Nephron progenitor cell (in vitro differentiated cells): ENCODE measurements around the gene NLRP3.
"Not testable (repeated sequence)": the region's sequence is repeated elsewhere in the genome, so short reads cannot be mapped to it uniquely, and the experiment has no call there.

Source experiments
- DNase-seq: peaks from one replicate; pipeline ENCODE4 v3.0.0; 2021
- H3K27ac Mint-ChIP-seq: 2 replicates; pipeline ENCODE4 v1.8.0; 2021; ENCODE audit warnings: mild to moderate bottlenecking, moderate library complexity, mixed read lengths
- H3K27me3 Mint-ChIP-seq: 2 replicates; pipeline ENCODE4 v1.8.0; 2021; ENCODE audit warnings: mild to moderate bottlenecking, low read depth, mixed read lengths; ENCODE audit not compliant: poor library complexity
- H3K36me3 Mint-ChIP-seq: 2 replicates; pipeline ENCODE4 v1.8.0; 2021; ENCODE audit warnings: low read depth, mixed read lengths
- H3K4me1 Mint-ChIP-seq: 2 replicates; pipeline ENCODE4 v1.8.0; 2021; ENCODE audit warnings: mixed read lengths
- H3K4me3 Mint-ChIP-seq: 2 replicates; pipeline ENCODE4 v1.8.0; 2021; ENCODE audit warnings: mild to moderate bottlenecking, moderate library complexity, mixed read lengths
- H3K9me3 Mint-ChIP-seq: 2 replicates; pipeline ENCODE4 v1.8.0; 2021; ENCODE audit warnings: mild to moderate bottlenecking, moderate library complexity, mixed read lengths
- CTCF ChIP-seq: fragments of 200-600 bp; sonication (generic); IDR thresholded peaks from 2 replicates; pipeline ENCODE4 v1.5.0; 2021; ENCODE audit warnings: antibody characterized with exemption

Gene NLRP3

GRCh38 chr1:247387096-247387495 lies 28.9 kb upstream of the NLRP3 start:
- H3K36me3 Mint-ChIP-seq: no peaks in the 10 kb centered on the region
- peaks cover 17% of the 10 kb centered on the region for H3K27me3 Mint-ChIP-seq

DNA sequence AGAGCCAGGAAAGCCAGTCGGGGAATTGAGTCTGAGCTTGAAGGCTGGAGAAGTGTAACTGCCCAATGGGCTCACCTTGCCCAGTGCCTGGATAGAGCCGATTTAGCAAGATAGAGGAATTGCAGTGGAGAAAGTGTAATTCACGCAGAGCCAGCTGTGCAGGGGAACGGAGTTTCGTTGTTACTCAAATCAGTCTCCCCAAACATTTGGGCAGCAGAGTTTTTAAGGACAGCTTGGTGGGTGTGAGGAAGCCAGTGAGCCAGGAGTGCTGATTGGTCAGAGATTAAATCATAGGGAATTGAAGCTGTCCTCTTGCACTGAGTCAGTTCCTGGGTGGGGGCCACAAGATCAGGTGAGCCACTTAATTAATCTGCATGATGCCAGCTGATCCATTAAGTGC lies 28.4 kb upstream of the NLRP3 start:
- Mint-ChIP-seq H3K9me3 (peaks cover 21% of the 10 kb centered on the region), H3K27ac (no peak overlapping the region), H3K4me3 (no peak overlapping the region), H3K4me1 (peaks cover 15% of the 10 kb centered on the region), H3K36me3 (no peaks in the 10 kb centered on the region), H3K27me3 (peaks cover 17% of the 10 kb centered on the region)
- DNase-seq: no peak
- TF ChIP-seq CTCF: no peak

More at GRCh38 chr1:247387096-247387495, 28.9 kb upstream of the NLRP3 start:
- Mint-ChIP-seq H3K4me1 (peaks cover 15% of the 10 kb centered on the region), H3K4me3 (no peak overlapping the region), H3K27ac (no peak overlapping the region), H3K9me3 (peaks cover 21% of the 10 kb centered on the region)
- no peak for DNase-seq
- no peak for TF ChIP-seq CTCF

DNA sequence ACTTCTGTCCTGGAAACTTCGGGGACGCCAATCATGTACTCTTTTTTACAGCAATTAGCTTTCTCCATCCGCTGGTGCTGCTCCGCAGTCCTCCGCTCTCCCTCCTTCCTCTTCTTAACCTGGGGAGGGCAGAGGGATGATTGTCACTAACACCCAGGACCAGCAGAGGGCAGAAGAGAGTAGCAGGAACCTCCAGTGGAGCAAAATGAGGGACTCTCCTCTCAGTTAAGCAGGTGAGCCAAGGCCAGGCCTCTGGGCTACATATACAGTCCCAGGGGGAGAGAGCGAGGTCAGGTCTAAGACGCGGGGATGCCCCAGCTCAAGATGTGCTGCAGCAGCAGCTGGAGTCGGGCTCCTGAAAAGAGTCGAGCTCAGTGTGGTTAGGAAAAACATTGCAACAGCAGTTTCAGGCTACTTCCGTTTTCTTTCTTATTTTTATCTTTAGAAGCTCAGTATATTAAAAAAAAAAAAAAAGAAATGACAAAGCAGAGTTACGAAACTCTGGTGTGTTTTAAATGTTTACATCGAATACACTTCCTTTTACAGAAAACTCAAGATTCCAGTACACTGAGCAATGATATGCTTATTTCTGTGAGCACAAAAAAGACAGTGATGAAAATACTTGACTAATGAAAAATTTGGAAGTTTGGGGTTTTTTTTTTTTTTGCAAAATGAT lies 25.7 kb upstream of the NLRP3 start:
- peaks cover 9% of the 10 kb centered on the region for H3K27me3 Mint-ChIP-seq
- peaks cover 15% of the 10 kb centered on the region for H3K4me1 Mint-ChIP-seq
- no peaks in the 10 kb centered on the region for H3K36me3 Mint-ChIP-seq
- TF ChIP-seq CTCF: peak; percentile 93
- no peak overlapping the region for H3K27ac Mint-ChIP-seq
- H3K9me3 Mint-ChIP-seq: peaks cover under 1% of the 10 kb centered on the region
- peak; percentile 80 for DNase-seq
- no peak overlapping the region for H3K4me3 Mint-ChIP-seq

DNA sequence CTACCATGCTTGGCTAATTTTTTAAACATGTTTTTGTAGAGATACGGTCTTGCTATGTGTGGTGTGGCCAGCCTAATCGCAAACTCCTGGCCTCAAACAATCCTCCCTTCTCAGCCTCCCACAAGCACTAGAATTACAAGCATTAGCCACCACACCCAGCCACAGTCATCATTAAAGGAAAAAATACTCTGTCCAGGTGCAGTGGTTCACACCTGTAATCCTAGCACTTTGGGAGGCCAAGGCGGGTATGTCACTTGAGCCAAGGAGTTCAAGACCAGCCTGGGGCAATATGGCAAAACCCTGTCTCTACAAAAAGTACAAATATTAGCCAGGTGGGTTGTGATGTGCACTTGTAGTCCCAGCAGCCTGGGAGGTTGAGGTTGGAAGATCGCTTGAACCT lies 25.0 kb upstream of the NLRP3 start:
- Mint-ChIP-seq H3K27ac (no peak overlapping the region), H3K4me1 (peaks cover 15% of the 10 kb centered on the region), H3K9me3 (no peaks in the 10 kb centered on the region), H3K27me3 (peaks cover 9% of the 10 kb centered on the region), H3K4me3 (no peak overlapping the region), H3K36me3 (no peaks in the 10 kb centered on the region)
- TF ChIP-seq CTCF: no peak
- DNase-seq: no peak

DNA sequence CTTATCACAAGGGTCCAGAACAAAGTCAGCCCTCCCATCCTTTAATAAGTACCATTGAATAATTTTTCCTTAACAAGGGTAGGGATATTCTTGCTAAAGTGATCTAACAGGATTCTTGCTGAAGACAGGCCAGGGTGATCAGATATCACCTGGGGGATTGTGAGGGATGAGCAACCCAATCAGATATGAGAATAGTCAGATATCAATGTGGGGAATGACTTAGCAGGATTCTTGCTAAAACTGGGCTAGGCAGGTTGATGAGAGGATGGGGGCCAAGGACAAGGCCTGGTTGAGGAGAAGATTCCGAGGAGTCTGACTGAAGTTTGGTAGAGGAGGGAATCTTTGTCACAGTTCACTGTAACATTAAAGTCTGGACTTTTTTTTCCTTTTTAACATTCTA lies 23.9 kb upstream of the NLRP3 start:
- Mint-ChIP-seq H3K27ac (no peak overlapping the region), H3K36me3 (no peaks in the 10 kb centered on the region), H3K9me3 (no peaks in the 10 kb centered on the region), H3K4me3 (no peak overlapping the region), H3K4me1 (peaks cover 12% of the 10 kb centered on the region), H3K27me3 (peaks cover 9% of the 10 kb centered on the region)
- TF ChIP-seq CTCF: no peak
- DNase-seq: no peak

- H3K27ac Mint-ChIP-seq, H3K9me3 Mint-ChIP-seq, H3K4me3 Mint-ChIP-seq, H3K27me3 Mint-ChIP-seq, DNase-seq, H3K4me1 Mint-ChIP-seq, H3K36me3 Mint-ChIP-seq: not testable (repeated sequence)
These were observed 20.9 kb upstream of the NLRP3 start for GRCh38 chr1:247395075-247395474.
